ENCODE measurements around the gene NEAT1. TPM values are rescaled to one million over a fixed set of nuclear protein-coding genes. Genes with fewer than 3 reads are reported as not detected.
"Not testable (repeated sequence)": the region's sequence is repeated elsewhere in the genome, so short reads cannot be mapped to it uniquely, and the experiment has no call there.

Gene NEAT1
- polyA plus RNA-seq, 3 donors from 2014 or later = 0.26 to 5.9 (median 1.4) TPM

DNA sequence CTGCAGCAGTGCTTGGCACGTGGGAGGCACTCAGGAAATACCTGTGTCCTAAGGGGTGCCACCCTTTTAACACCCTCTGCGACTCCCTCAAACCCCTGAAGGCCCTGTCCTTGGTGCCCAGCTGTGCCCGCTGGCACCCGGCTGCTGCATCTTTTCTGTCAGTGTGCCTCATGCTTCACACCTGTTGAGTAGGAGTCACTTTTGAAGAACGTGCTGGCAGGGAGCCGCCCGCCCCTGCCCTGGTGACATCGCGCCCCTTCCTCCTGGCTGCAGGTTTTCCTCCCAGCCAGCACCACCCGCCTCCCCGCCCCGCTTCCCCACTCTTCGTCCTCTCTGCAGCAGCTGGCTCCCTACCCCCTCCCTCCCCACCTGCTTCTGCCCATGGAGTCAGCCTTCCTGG lies 18.4 kb upstream of the NEAT1 start:
- Mint-ChIP-seq H3K4me3 (no peak overlapping the region), H3K9me3 (no peaks in the 10 kb centered on the region), H3K4me1 (no peaks in the 10 kb centered on the region), H3K27ac (no peak overlapping the region), H3K27me3 (ENCODE audit: low read depth in 3 of 3) (no peaks in the 10 kb centered on the region), H3K36me3 (peaks cover 4 to 9% (median 8%) of the 10 kb centered on the region in 3 donors)
- no peak for DNase-seq

DNA sequence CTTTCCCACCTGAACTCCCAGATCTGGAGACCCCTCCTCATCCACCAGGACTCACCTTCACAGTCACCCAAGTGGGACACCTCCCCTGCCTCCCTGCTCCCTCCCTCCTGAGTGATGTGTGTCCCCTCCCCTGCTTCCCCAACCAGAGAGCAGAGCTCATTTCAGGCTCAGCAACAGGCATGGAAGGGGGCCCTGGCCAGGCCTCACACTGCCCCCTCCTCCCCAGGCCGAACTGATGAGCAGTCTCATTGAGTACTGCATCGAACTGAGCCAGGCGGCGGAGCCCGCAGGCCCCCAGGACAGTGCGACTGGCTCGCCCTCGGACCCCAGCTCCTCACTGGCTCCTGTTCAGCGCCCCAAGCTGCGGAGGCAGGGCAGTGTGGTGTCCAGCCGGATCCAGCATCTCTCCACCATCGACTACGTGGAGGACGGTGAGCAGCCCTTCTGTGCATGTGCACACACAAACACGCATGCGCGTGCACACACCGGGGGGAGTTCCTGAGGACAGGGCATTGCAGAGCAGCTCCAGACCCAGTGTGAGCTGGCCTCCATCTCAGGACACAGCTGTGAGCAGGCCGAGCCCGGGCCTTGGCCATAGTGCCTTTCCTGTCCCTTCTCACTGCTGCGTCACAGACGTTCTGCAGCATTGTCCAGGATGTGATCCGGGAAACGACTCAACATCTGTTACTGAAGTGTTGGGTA lies 17.8 kb upstream of the NEAT1 start:
- H3K36me3 Mint-ChIP-seq = peaks cover 4 to 11% (median 8%) of the 10 kb centered on the region in 3 donors
- DNase-seq = no peak
- no peaks in the 10 kb centered on the region for H3K9me3 Mint-ChIP-seq
- H3K4me1 Mint-ChIP-seq = no peaks in the 10 kb centered on the region
- no peak overlapping the region for H3K4me3 Mint-ChIP-seq
- no peak overlapping the region for H3K27ac Mint-ChIP-seq
- no peaks in the 10 kb centered on the region for H3K27me3 Mint-ChIP-seq (ENCODE audit: low read depth in 3 of 3)

DNA sequence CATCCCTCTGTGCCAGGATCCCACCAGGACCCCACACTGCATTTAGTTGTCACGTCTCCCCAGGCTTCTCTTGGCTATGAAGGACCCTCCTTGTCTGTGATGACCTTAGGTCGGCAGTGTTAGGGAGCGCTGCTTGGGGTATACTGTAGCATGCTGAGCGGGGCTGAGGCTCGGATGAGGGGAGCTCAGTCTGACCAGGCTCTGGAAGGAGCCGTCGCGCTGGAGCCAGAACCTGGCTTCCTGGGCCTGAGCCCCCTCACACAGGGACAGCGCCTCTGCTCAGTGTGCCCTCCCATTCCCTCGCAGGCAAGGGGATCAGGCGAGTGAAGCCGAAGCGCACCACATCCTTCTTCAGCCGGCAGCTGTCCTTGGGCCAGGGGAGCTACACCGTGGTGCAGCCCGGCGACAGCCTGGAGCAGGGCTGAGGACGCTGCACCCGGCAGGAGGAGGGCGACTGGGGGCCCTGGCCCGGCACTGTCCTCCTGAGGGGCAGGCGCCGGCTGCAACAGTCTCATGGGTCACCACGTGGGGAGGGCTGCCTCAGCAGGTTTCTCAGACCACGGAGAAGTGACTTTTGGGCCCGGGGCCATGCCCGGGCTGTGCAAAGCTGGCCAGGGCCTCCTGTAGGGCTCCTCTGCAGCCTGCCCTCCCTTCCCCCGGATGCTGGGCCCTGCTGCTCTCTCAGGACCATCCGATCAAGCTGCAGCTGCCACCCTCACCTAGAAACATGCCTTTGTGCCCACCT lies 11.5 kb upstream of the NEAT1 start:
- H3K4me1 Mint-ChIP-seq = peaks cover 7 to 8% of the 10 kb centered on the region in 2 donors
- DNase-seq = no peak
- H3K4me3 Mint-ChIP-seq = no peak overlapping the region
- peaks cover 0 to 7% (median 7%) of the 10 kb centered on the region in 3 donors for H3K36me3 Mint-ChIP-seq
- peak overlapping the region in 1 of 6 donors; percentile 19 for H3K27ac Mint-ChIP-seq
- peaks cover 0 to 2% (median 0%) of the 10 kb centered on the region in 3 donors for H3K27me3 Mint-ChIP-seq (ENCODE audit: low read depth in 3 of 3)
- H3K9me3 Mint-ChIP-seq = no peaks in the 10 kb centered on the region

GRCh38 chr11:65411681-65412070 lies 10.9 kb upstream of the NEAT1 start:
- Mint-ChIP-seq H3K9me3 (no peaks in the 10 kb centered on the region), H3K27me3 (ENCODE audit: low read depth in 3 of 3) (peaks cover 0 to 3% (median 2%) of the 10 kb centered on the region in 3 donors), H3K27ac (no peak overlapping the region), H3K4me3 (no peak overlapping the region), H3K4me1 (peaks cover 13 to 14% of the 10 kb centered on the region in 2 donors), H3K36me3 (peaks cover 0 to 7% (median 7%) of the 10 kb centered on the region in 3 donors)
- no peak for DNase-seq

GRCh38 chr11:65412271-65413076 lies 10.1 kb upstream of the NEAT1 start:
- Mint-ChIP-seq H3K9me3 (no peaks in the 10 kb centered on the region), H3K27ac (no peak overlapping the region), H3K36me3 (peaks cover 0 to 7% (median 7%) of the 10 kb centered on the region in 3 donors), H3K27me3 (ENCODE audit: low read depth in 3 of 3) (peaks cover 0 to 4% (median 3%) of the 10 kb centered on the region in 3 donors), H3K4me3 (no peak overlapping the region), H3K4me1 (peaks cover 21 to 22% of the 10 kb centered on the region in 2 donors)
- no peak for DNase-seq

DNA sequence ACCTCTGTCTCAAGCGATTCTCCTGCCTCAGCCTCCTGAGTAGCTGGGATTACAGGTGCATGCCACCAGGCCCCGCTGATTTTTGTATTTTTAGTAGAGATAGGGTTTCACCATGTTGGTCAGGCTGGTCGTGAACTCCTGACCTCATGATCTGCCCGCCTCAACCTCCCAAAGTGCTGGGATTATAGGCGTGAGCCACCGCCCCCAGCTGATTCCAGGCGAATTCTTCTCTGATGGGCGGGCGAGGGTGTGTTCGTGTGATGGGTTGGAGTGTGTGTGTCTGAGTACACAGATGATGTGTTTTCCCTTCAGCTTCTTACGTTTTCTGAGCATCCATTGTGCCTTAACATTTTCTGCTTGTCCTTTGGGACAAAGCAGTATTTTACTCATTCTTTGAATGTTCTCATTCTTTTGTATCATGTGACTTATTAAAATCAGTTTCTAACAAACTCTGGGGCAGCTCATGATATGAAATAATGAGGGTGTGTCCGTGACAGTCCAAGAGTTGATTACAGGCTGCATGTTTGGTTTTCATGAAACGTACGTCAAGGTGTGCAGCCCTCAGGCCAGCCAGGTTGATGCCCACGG lies 9.4 kb upstream of the NEAT1 start:
- not testable (repeated sequence) for DNase-seq, H3K4me3 Mint-ChIP-seq

DNA sequence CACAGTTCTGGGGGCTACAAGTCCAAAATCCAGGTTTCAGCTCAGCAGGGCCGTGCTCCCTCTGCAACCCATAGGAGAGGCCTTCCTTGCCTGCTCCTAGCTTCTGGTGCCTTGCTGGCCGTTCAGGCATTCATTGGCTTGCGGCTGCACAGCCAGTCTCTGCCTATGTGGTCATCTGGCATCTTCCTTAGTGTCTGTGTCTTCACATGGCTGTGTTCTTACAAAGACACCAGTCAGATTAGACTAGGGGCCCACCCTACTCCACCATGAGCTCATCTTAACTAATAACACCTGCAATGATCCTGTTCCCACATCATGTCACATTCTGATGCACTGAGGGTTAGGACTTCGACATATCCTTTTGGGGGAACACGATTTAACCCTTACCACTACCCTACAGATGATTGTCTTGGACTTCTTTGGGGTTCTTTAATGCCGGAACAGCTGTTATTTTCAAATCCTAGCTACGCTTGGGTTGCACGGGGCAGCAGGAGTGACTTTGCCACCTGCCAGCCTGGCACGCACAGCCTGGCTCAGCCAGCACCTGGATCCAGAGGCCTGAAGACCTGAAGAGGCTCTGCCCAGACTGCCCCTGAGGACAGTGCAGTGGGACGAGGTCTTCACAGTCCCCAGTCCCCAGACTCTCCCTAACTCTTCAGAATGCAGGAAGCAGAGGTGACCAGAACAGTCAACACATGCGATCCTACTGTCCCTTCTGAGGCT lies 7.7 kb upstream of the NEAT1 start:
- Mint-ChIP-seq H3K4me1 (peaks cover 46 to 47% of the 10 kb centered on the region in 2 donors), H3K36me3 (peaks cover 0 to 4% (median 0%) of the 10 kb centered on the region in 3 donors), H3K9me3 (no peaks in the 10 kb centered on the region), H3K27me3 (ENCODE audit: low read depth in 3 of 3) (peaks cover 6 to 14% (median 13%) of the 10 kb centered on the region in 3 donors), H3K27ac (peak overlapping the region in 2 of 6 donors; percentile 15 to 53), H3K4me3 (peak overlapping the region in 1 of 5 donors; percentile 13)
- DNase-seq = no peak

More for the DNA sequence above, 9.4 kb upstream of the NEAT1 start:
- H3K9me3 Mint-ChIP-seq; H3K36me3 Mint-ChIP-seq; H3K27me3 Mint-ChIP-seq (ENCODE audit: low read depth in 3 of 3): not testable (repeated sequence)
- peaks cover 28 to 29% of the 10 kb centered on the region in 2 donors for H3K4me1 Mint-ChIP-seq
- peak overlapping the region in 2 of 6 donors; percentile 19 to 22 for H3K27ac Mint-ChIP-seq

- Mint-ChIP-seq H3K27me3 (ENCODE audit: low read depth in 3 of 3) (peaks cover 6 to 16% (median 13%) of the 10 kb centered on the region in 3 donors), H3K4me3 (peak overlapping the region in 4 of 5 donors; percentile 76 to 96 (median 88)), H3K4me1 (peaks cover 53% of the 10 kb centered on the region in 2 donors), H3K27ac (peak overlapping the region; percentile 27 to 100 (median 99)), H3K36me3 (peaks cover 0 to 4% (median 0%) of the 10 kb centered on the region in 3 donors), H3K9me3 (no peaks in the 10 kb centered on the region)
- no peak for DNase-seq
Measured at GRCh38 chr11:65415499-65416340, 6.9 kb upstream of the NEAT1 start.

- Mint-ChIP-seq H3K27me3 (ENCODE audit: low read depth in 3 of 3) (peaks cover 9 to 23% (median 17%) of the 10 kb centered on the region in 3 donors), H3K36me3 (peaks cover 0 to 4% (median 0%) of the 10 kb centered on the region in 3 donors), H3K4me1 (peaks cover 59 to 60% of the 10 kb centered on the region in 2 donors), H3K9me3 (no peaks in the 10 kb centered on the region), H3K4me3 (peak overlapping the region; percentile 76 to 97 (median 92)), H3K27ac (peak overlapping the region; percentile 99 to 100 (median 99))
- DNase-seq = peak; percentile 90 to 91 (median 91)
Measured at GRCh38 chr11:65416341-65416824, 6.2 kb upstream of the NEAT1 start.

DNA sequence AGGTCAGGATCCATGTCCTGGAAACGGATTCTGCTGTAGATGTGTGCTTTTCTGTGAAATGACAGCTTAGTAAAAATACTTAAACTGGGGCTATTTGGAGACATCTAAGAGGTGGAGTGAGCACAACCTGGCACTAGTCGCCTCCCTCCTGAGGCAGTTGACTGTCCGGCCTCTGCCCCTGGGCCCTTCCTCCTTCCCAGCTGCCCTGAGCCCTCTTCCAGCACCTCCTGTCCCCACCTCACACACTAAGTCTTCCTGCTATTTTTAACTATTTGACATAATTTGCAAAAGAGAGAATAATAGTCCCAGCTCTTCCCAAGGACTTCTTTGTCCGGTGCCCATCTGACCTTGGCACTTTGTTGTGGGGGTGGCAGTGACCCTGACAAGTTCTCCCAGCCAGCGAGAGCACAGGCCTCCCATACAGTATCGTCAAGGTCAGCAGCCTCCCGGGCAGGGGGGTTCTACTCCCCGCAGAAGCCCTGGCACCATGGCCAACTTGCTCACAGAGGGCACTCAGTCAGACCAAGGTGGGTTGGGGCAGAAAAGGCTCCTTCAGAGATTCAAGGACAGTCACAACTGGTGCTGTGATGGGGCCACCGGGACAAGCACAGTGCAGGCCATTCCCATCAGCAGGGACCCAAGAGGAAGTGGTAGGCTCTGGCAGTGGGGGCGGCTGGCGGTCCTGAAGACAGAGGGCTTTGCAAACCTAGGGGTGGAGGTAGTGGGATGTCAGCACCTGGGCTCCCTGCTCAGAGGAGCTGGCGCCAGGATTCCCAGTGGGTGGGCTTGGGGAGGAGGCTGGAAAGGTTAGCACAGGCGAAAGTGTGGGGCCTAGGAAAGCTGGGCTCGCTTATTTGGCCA lies 5.5 kb upstream of the NEAT1 start:
- Mint-ChIP-seq H3K36me3 (peaks cover 0 to 4% (median 0%) of the 10 kb centered on the region in 3 donors), H3K27me3 (ENCODE audit: low read depth in 3 of 3) (peaks cover 15 to 30% (median 24%) of the 10 kb centered on the region in 3 donors), H3K27ac (peak overlapping the region; percentile 99 to 100 (median 99)), H3K9me3 (no peaks in the 10 kb centered on the region), H3K4me3 (peak overlapping the region; percentile 76 to 97 (median 92)), H3K4me1 (peaks cover 64 to 66% of the 10 kb centered on the region in 2 donors)
- peak in 2 of 3 donors; percentile 21 to 24 for DNase-seq

Measured in immature natural killer cell (primary cell).